ENCODE measurements around the gene ALG14. TPM values are rescaled to one million over a fixed set of nuclear protein-coding genes. Genes with fewer than 3 reads are reported as not detected.
A peak's percentile ranks its signal among the peaks of the same experiment; 100 is the strongest.

The ALG14 gene
- total RNA-seq, 2 donors from 2014 or later, result 11.4 to 19.4 TPM

- intact Hi-C loops (cut with DNase I), result no loop called here
- H3K9ac ChIP-seq (ENCODE audit: low read depth in 2 of 2, low read length in 2 of 2), result no peak overlapping the region
- H3K27ac ChIP-seq, result no peak overlapping the region
- H3K4me1 ChIP-seq, result no peaks in the 10 kb centered on the region
- DNase-seq, result no peak
- TF ChIP-seq CTCF (IDR thresholded peaks at IDR 0.05), result no peak
- H3K9me3 ChIP-seq, result no peaks in the 10 kb centered on the region
- no peaks in the 10 kb centered on the region for H3K27me3 ChIP-seq
- no peaks in the 10 kb centered on the region for H3K36me3 ChIP-seq
- no peak overlapping the region for H3K4me3 ChIP-seq
Measured at GRCh38 chr1:95010158-95010557, 62.6 kb downstream of the ALG14 start.

- DNase-seq, result no peak
- no peaks in the 10 kb centered on the region for H3K4me1 ChIP-seq
- no peak overlapping the region for H3K4me3 ChIP-seq
- H3K27ac ChIP-seq, result no peak overlapping the region
- no peak overlapping the region for H3K9ac ChIP-seq (ENCODE audit: low read depth in 2 of 2, low read length in 2 of 2)
- no peak for TF ChIP-seq CTCF (IDR thresholded peaks at IDR 0.05)
- H3K9me3 ChIP-seq, result no peaks in the 10 kb centered on the region
- no peaks in the 10 kb centered on the region for H3K36me3 ChIP-seq
- intact Hi-C loops (cut with DNase I), result no loop called here
- H3K27me3 ChIP-seq, result no peaks in the 10 kb centered on the region
Measured at GRCh38 chr1:95007687-95008086, 65.1 kb downstream of the ALG14 start.

- Histone ChIP-seq H3K4me3 (no peak overlapping the region), H3K27ac (no peak overlapping the region), H3K27me3 (no peaks in the 10 kb centered on the region), H3K9me3 (no peaks in the 10 kb centered on the region), H3K9ac (ENCODE audit: low read depth in 2 of 2, low read length in 2 of 2) (no peak overlapping the region), H3K4me1 (no peaks in the 10 kb centered on the region), H3K36me3 (no peaks in the 10 kb centered on the region)
- no peak for DNase-seq
- intact Hi-C loops (cut with DNase I), result no loop called here
- TF ChIP-seq CTCF (IDR thresholded peaks at IDR 0.05), result no peak
Measured at GRCh38 chr1:95006681-95007080, 66.1 kb downstream of the ALG14 start.

GRCh38 chr1:95005584-95005983 is 67.2 kb downstream of the ALG14 start:
- DNase-seq, result no peak

GRCh38 chr1:95004013-95004412 is 68.7 kb downstream of the ALG14 start:
- intact Hi-C loops (cut with DNase I), result no loop called here
- no peaks in the 10 kb centered on the region for H3K36me3 ChIP-seq
- no peak overlapping the region for H3K9ac ChIP-seq (ENCODE audit: low read depth in 2 of 2, low read length in 2 of 2)
- H3K27me3 ChIP-seq, result no peaks in the 10 kb centered on the region
- H3K9me3 ChIP-seq, result no peaks in the 10 kb centered on the region
- TF ChIP-seq CTCF (IDR thresholded peaks at IDR 0.05), result no peak
- H3K4me1 ChIP-seq, result no peaks in the 10 kb centered on the region
- no peak overlapping the region for H3K4me3 ChIP-seq
- peak; percentile 42 for DNase-seq
- no peak overlapping the region for H3K27ac ChIP-seq

More at GRCh38 chr1:95005584-95005983, 67.2 kb downstream of the ALG14 start:
- H3K9me3 ChIP-seq, result no peaks in the 10 kb centered on the region
- H3K27me3 ChIP-seq, result no peaks in the 10 kb centered on the region
- H3K36me3 ChIP-seq, result no peaks in the 10 kb centered on the region
- H3K4me3 ChIP-seq, result no peak overlapping the region
- H3K9ac ChIP-seq (ENCODE audit: low read depth in 2 of 2, low read length in 2 of 2), result no peak overlapping the region
- no peaks in the 10 kb centered on the region for H3K4me1 ChIP-seq
- no peak for TF ChIP-seq CTCF (IDR thresholded peaks at IDR 0.05)
- intact Hi-C loops (cut with DNase I), result no loop called here
- H3K27ac ChIP-seq, result no peak overlapping the region

GRCh38 chr1:95003433-95003738 is 69.4 kb downstream of the ALG14 start:
- no peak for TF ChIP-seq CTCF (IDR thresholded peaks at IDR 0.05)
- no peaks in the 10 kb centered on the region for H3K27me3 ChIP-seq
- no peak overlapping the region for H3K27ac ChIP-seq

More at GRCh38 chr1:95003433-95003738, 69.4 kb downstream of the ALG14 start:
- no peak overlapping the region for H3K9ac ChIP-seq (ENCODE audit: low read depth in 2 of 2, low read length in 2 of 2)
- no peaks in the 10 kb centered on the region for H3K36me3 ChIP-seq
- no peak for DNase-seq
- intact Hi-C loops (cut with DNase I), result no loop called here
- no peaks in the 10 kb centered on the region for H3K9me3 ChIP-seq
- no peak overlapping the region for H3K4me3 ChIP-seq
- no peaks in the 10 kb centered on the region for H3K4me1 ChIP-seq

Data from colonic mucosa (tissue), 4 donors.